DMS 273 (cell line): ENCODE measurements around the gene CETP.

Experiments
- DNase-seq: peaks from one replicate; lab custom pipeline; 2025; ENCODE audit not compliant: unreplicated experiment; lab: John Stamatoyannopoulos, UW

Gene CETP

DNA sequence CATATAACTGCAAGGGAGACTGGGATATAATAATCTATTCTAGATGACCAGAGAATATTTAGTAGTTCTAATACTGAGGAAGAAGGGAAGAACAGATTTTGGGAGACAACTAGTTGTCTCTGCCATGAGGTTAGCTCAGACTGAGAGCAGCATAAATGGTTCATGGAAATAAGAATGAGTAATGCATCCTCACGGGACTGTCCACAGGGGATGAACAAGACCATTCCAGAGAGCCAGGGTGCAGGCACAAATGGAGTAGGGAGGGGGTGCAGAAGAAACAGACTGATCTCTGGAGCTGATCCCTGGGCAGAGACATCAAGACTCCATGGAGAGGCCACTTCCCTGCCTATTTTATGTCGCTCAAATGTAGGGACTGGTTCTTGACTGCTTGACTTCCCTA is 58.0 kb downstream of the CETP start:
- no peak for DNase-seq

DNA sequence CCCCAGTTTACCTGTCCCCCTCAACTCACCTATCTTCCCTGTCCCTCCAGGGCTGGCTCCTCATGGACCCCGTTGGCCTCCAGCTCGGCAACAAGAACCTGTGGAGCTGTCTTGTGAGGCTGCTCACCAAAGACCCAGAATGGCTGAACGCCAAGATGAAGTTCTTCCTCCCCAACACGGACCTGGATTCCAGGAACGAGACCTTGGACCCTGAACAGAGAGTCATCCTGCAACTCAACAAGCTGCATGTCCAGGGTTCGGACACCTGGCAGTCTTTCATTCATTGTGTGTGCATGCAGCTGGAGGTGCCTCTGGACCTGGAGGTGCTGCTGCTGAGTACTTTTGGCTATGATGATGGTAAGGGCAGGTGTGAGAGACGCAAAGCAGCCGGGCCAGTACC is 58.9 kb downstream of the CETP start:
- DNase-seq: no peak

DNA sequence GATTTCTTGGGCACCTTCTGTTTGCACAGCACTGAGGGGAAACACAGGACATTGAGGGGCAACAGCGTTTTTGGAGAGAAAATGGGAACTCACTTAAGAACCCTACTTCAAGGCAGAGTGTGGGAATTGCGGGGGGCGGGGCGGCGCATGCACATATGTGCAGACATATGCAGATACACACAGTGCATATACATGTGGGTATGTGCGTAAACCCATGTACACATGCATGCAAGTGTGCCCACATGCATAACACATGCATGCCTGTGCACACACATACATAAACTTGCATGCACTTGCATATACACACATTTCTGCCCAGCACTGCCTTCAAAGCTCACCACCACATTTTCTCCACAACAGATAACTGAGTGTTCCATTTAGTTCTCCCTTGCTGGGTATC is 60.0 kb downstream of the CETP start:
- no peak for DNase-seq

GRCh38 chr16:57022445-57022844 is 60.7 kb downstream of the CETP start:
- DNase-seq: no peak

- DNase-seq: no peak
Measured at GRCh38 chr16:57023541-57024249, 61.9 kb downstream of the CETP start.

DNA sequence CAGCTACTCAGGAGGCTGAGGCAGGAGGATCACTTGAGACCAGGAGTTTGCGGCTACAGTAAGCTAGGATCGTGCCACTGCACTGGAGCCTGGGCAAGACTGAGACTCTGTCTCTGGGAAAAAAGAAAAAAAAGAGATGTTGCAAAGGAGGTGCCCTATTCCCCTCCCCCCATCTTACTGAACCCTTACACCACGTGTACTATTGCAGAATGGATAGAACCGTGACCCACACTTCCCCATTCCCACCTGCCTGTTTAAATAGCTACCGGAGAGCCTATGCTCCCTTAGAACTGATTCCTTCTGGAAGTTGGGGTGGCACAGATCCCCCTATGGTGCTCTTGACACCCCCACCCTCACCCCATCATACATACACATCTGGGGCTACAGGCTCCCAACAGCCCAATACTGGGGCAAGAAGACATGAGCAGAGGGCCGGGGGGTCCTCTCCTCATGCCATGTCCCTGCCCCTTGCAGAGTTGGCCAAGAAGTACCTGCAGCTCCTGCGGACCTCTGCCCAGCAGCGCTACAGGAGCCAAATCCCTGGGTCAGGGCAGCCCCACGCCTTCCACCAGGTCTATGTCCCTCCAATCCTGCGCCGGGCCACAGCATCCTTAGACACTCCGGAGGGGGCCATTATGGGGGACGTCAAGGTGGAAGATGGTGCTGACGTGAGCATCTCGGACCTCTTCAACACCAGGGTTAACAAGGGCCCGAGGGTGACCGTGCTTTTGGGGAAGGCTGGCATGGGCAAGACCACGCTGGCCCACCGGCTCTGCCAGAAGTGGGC is 63.3 kb downstream of the CETP start:
- DNase-seq: no peak

- DNase-seq: peak; percentile 61
Measured at GRCh38 chr16:57025941-57026777, 64.4 kb downstream of the CETP start.

- DNase-seq: no peak
Measured at GRCh38 chr16:57026778-57027062, 65.0 kb downstream of the CETP start.

GRCh38 chr16:57027067-57027466 is 65.3 kb downstream of the CETP start:
- no peak for DNase-seq

DNA sequence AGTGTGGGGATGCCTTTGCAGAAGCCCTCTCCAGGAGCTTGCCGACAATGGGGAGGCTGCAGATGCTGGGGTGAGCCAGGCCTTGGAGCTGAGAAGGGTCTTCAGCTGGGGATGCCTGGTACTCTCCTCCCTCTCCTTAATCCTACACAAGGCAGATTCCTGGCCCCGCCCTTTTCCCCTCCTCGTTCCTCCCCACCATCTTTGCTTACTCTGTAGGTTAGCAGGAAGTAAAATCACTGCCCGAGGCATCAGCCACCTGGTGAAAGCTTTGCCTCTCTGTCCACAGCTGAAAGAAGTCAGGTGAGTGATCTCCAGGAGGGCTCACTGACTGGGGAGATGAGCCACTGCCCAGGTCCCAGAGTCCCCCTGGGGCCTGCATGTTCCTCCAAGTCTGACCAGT is 66.3 kb downstream of the CETP start:
- DNase-seq: no peak

DNA sequence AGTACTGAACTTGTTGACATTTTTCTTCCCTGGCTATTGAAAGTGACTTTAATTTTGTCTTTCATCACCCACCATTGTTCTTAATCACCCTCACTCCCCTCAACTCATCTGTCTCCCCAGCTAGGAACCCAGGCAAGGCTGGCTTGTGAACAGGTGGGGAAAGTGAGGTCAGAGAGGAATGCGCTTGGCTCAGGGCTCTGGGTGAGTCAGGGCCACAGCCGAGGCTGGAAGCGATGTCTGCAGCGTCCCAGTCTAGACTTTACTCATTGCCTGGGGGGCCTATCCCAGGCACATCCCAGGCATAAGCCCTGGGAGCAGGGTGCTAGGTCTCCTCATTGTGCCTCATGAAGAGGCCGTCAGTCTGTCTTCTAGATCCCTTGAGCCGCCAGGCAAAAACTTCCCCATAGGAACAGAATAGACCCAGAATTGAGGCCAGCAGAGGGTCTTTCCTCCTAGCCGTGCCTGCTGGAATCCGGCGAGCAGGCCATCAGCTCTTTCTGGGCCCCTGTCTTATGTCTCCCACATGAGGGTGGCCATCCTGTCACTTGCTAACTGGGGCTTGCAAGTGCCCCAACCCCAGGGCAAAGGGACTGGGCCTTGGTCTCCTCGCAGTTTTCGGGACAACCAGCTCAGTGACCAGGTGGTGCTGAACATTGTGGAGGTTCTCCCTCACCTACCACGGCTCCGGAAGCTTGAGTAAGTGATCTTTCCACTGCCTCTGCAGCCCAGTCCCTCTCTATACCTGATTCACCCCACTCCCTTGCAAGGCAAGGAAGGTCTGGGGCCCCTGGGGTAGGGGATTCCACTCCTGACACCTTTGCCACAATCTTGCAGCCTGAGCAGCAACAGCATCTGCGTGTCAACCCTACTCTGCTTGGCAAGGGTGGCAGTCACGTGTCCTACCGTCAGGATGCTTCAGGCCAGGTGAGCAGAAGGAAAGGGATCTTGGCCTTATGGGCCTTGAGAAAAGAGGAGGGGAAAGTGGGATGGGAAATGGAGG is 67.7 kb downstream of the CETP start:
- no peak for DNase-seq

- no peak for DNase-seq
Measured at GRCh38 chr16:57030346-57030902, 68.7 kb downstream of the CETP start.

GRCh38 chr16:57031156-57031555 is 69.4 kb downstream of the CETP start:
- DNase-seq: no peak

- no peak for DNase-seq
Measured at GRCh38 chr16:57032346-57032745, 70.6 kb downstream of the CETP start.

DNA sequence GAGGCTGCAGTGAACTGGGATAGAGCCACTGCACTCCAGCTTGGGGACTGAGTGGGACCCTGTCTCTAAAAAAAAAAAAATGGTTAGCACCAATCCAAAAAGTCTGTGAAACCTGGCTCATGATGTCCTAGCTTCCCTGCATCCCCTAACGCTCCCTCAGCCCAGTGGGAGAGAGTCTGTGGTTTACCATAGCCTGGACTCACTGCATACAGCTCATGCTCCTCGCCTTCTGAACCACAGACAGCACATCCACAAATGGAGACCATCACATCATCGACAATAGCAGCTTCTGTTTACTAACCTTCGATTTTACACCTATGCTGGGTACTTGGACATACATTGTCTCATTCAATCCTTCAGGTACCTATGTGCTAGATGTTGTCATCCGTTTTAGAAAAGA is 71.2 kb downstream of the CETP start:
- no peak for DNase-seq
